ENCODE data around the gene PAFAH2. TPM values are rescaled to one million over a fixed set of nuclear protein-coding genes. Genes with fewer than 3 reads are reported as not detected.
A peak's percentile ranks its signal among the peaks of the same experiment; 100 is the strongest.
"Not testable (repeated sequence)": the region's sequence is repeated elsewhere in the genome, so short reads cannot be mapped to it uniquely, and the experiment has no call there.

The PAFAH2 gene
- total RNA-seq, 1 donor from 2014 or later: 18.0 TPM

- DNase-seq (ENCODE audit: low read depth): no peak
Measured at GRCh38 chr1:25987951-25988350, 9.9 kb downstream of the PAFAH2 start.

- DNase-seq (ENCODE audit: low read depth): not testable (repeated sequence)
Measured at GRCh38 chr1:25986773-25987172, 11.1 kb downstream of the PAFAH2 start.

GRCh38 chr1:25985670-25986069, 12.2 kb downstream of the PAFAH2 start:
- DNase-seq (ENCODE audit: low read depth): no peak

GRCh38 chr1:25985171-25985570, 12.7 kb downstream of the PAFAH2 start:
- no peak for DNase-seq (ENCODE audit: low read depth)

GRCh38 chr1:25979210-25979609, 18.7 kb downstream of the PAFAH2 start:
- DNase-seq (ENCODE audit: low read depth): no peak

GRCh38 chr1:25978403-25978802, 19.5 kb downstream of the PAFAH2 start:
- no peak for DNase-seq (ENCODE audit: low read depth)

- DNase-seq (ENCODE audit: low read depth): peak; percentile 67
Measured at GRCh38 chr1:25977801-25978200, 20.1 kb downstream of the PAFAH2 start.

GRCh38 chr1:25973610-25974321, 24.1 kb downstream of the PAFAH2 start:
- DNase-seq (ENCODE audit: low read depth): no peak

- no peak for DNase-seq (ENCODE audit: low read depth)
Measured at GRCh38 chr1:25971811-25972180, 26.1 kb downstream of the PAFAH2 start.

GRCh38 chr1:25971066-25971810, 26.6 kb downstream of the PAFAH2 start:
- DNase-seq (ENCODE audit: low read depth): peak; percentile 71

- no peak for DNase-seq (ENCODE audit: low read depth)
Measured at GRCh38 chr1:25967308-25967707, 30.6 kb downstream of the PAFAH2 start.

GRCh38 chr1:25959611-25960010, 38.3 kb downstream of the PAFAH2 start:
- DNase-seq (ENCODE audit: low read depth): no peak

- DNase-seq (ENCODE audit: low read depth): peak; percentile 89
Measured at GRCh38 chr1:25958465-25958864, 39.4 kb downstream of the PAFAH2 start.

- no peak for DNase-seq (ENCODE audit: low read depth)
Measured at GRCh38 chr1:25955553-25955952, 42.3 kb downstream of the PAFAH2 start.

GRCh38 chr1:25954282-25954938, 43.5 kb downstream of the PAFAH2 start:
- DNase-seq (ENCODE audit: low read depth): no peak

GRCh38 chr1:25952841-25953401, 44.9 kb downstream of the PAFAH2 start:
- peak; percentile 68 for DNase-seq (ENCODE audit: low read depth)

GRCh38 chr1:25948641-25949040, 49.2 kb downstream of the PAFAH2 start:
- DNase-seq (ENCODE audit: low read depth): no peak

- no peak for DNase-seq (ENCODE audit: low read depth)
Measured at GRCh38 chr1:25947027-25947426, 50.8 kb downstream of the PAFAH2 start.

- no peak for DNase-seq (ENCODE audit: low read depth)
Measured at GRCh38 chr1:25945761-25946160, 52.1 kb downstream of the PAFAH2 start.

- no peak for DNase-seq (ENCODE audit: low read depth)
Measured at GRCh38 chr1:25944986-25945385, 52.9 kb downstream of the PAFAH2 start.

- not testable (repeated sequence) for DNase-seq (ENCODE audit: low read depth)
Measured at GRCh38 chr1:25943511-25943910, 54.4 kb downstream of the PAFAH2 start.

GRCh38 chr1:25936947-25937346, 60.9 kb downstream of the PAFAH2 start:
- DNase-seq (ENCODE audit: low read depth): no peak

All from myocyte (in vitro differentiated cells).